GM19324 (cell line): Measurements from ENCODE around the gene COLEC12.
"Not testable (repeated sequence)": the region's sequence is repeated elsewhere in the genome, so short reads cannot be mapped to it uniquely, and the experiment has no call there.

Source experiments
- ATAC-seq: cut with Tn5 transposase; IDR thresholded peaks from one replicate; pipeline ENCODE4 v1.9.1; 2021; ENCODE audit warnings: mild to moderate bottlenecking, moderate library complexity; ENCODE audit not compliant: unreplicated experiment, low FRiP score

COLEC12 gene

GRCh38 chr18:297936-298335 lies 202.6 kb downstream of the COLEC12 start:
- ATAC-seq, result no peak

GRCh38 chr18:295756-296490 lies 204.6 kb downstream of the COLEC12 start:
- ATAC-seq, result no peak

GRCh38 chr18:294566-294965 lies 205.9 kb downstream of the COLEC12 start:
- no peak for ATAC-seq

- ATAC-seq, result no peak
Measured at GRCh38 chr18:293536-293935, 207.0 kb downstream of the COLEC12 start.

GRCh38 chr18:292271-292670 lies 208.2 kb downstream of the COLEC12 start:
- no peak for ATAC-seq

GRCh38 chr18:289970-290369 lies 210.5 kb downstream of the COLEC12 start:
- not testable (repeated sequence) for ATAC-seq

- ATAC-seq, result no peak
Measured at GRCh38 chr18:289026-289425, 211.5 kb downstream of the COLEC12 start.

- ATAC-seq, result no peak
Measured at GRCh38 chr18:286515-287310, 213.8 kb downstream of the COLEC12 start.

GRCh38 chr18:285817-286216 lies 214.7 kb downstream of the COLEC12 start:
- ATAC-seq, result no peak

- ATAC-seq, result no peak
Measured at GRCh38 chr18:275486-275885, 225.0 kb downstream of the COLEC12 start.

GRCh38 chr18:274313-274712 lies 226.2 kb downstream of the COLEC12 start:
- no peak for ATAC-seq

- ATAC-seq, result no peak
Measured at GRCh38 chr18:273525-273924, 227.0 kb downstream of the COLEC12 start.

- ATAC-seq, result no peak
Measured at GRCh38 chr18:272650-273049, 227.9 kb downstream of the COLEC12 start.

- no peak for ATAC-seq
Measured at GRCh38 chr18:269480-270095, 230.9 kb downstream of the COLEC12 start.

- ATAC-seq, result peak; percentile 91
Measured at GRCh38 chr18:267688-268552, 232.6 kb downstream of the COLEC12 start, which contains the start of gene THOC1. Gene THOC1, minus strand, starts transcription at chr18:268047. Its CDS starts 28 bp downstream, at chr18:268019.

GRCh38 chr18:267380-267687 lies 233.2 kb downstream of the COLEC12 start:
- ATAC-seq, result no peak
